Fibroblast of lung (primary cell): ENCODE data around the gene FHIT.

Experiments used
- CTCF ChIP-seq, 2 donors: IDR thresholded peaks in 1 of 2; conservative IDR thresholded peaks in 1 of 2; 1 replicate in 1 of 2; 2 replicates in 1 of 2; pipeline ENCODE4 v1.5.1; 2011 to 2012; ENCODE audit warnings: low read length in 2 of 2, control low read depth in 1 of 2, inconsistent platforms in 1 of 2, low read depth in 1 of 2, mild to moderate bottlenecking in 1 of 2
- EZH2 ChIP-seq: IDR thresholded peaks from 2 replicates; pipeline ENCODE4 v1.5.1; 2012; ENCODE audit warnings: low read length, control low read depth, mild to moderate bottlenecking; ENCODE audit errors: missing control alignments

DNA sequence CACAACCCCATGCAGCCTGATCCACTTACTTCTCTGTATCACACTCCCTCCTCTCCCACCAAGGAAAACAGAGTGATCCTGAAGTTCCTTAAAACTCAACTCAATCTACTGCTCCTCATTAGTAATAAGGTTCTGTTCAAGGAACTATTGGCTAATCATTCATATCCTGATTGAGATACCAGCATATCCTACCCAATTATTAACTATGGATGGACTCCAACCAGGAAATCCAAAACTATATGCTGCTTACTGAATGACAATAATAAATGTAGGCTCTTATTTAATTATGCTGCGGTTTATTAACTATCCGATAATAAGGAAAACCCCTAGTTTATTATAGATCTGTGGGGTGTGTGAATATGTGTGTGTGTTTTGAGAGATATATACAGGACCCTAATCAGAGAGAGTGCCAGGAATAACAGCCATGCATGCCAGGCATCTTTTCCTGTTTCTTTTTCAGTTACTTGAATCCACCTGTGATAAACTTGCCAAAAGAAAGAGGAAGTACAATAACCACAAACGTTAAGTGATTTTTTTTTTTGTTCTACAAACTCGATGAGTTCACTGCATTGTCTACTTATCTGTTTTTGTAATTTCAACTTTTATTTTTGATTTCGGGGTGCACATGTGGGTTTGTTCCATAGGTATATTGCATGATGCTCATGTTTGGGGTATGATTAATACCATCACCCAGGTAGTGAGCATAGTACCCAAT is 1169.7 kb downstream of the FHIT start:
- TF ChIP-seq CTCF (conservative IDR thresholded peaks at IDR 0.05 in 1 of 2, IDR thresholded peaks at IDR 0.05 in 1 of 2; ENCODE audit: low read depth in 1 of 2, low read length in 2 of 2) (no peak), EZH2 (no peak)
